Neural progenitor cell (in vitro differentiated cells): Measurements from ENCODE around the gene SLCO4A1.

Experiments used
- CTCF ChIP-seq: fragments of 200-600 bp; sonication (generic); IDR thresholded peaks from 2 replicates; pipeline ENCODE4 v1.5.1; 2017; ENCODE audit warnings: antibody characterized with exemption, mild to moderate bottlenecking
- EZH2 ChIP-seq: fragments of 200-600 bp; sonication (generic); IDR thresholded peaks from 2 replicates; pipeline ENCODE4 v1.6.1; 2017; ENCODE audit warnings: antibody characterized with exemption, mild to moderate bottlenecking, moderate library complexity
- EZH2phosphoT487 ChIP-seq: fragments of 200-600 bp; sonication (generic); IDR thresholded peaks from 2 replicates; pipeline ENCODE4 v1.6.1; 2017; ENCODE audit warnings: antibody characterized with exemption

- TF ChIP-seq EZH2 (no peak), CTCF (no peak), EZH2phosphoT487 (no peak)
These were observed 72.9 kb downstream of the SLCO4A1 start for GRCh38 chr20:62715201-62715600.
